ENCODE data around the gene IRS4. TPM values are rescaled to one million over a fixed set of nuclear protein-coding genes. Genes with fewer than 3 reads are reported as not detected.

IRS4 gene
- total and polyA plus RNA-seq, 7 experiments from 2014 or later = not detected

- Histone ChIP-seq H3K9me3 (ENCODE audit: control insufficient read depth in 2 of 3, low read length in 3 of 3) (no peaks in the 10 kb centered on the region), H3K36me3 (ENCODE audit: control insufficient read depth in 2 of 3, insufficient read depth in 3 of 3, low read length in 3 of 3) (no peaks in the 10 kb centered on the region), H3K27me3 (ENCODE audit: control insufficient read depth in 2 of 2, insufficient read depth in 2 of 2, low read length in 2 of 2) (no peaks in the 10 kb centered on the region), H3K27ac (ENCODE audit: low read depth, low read length) (no peak overlapping the region), H3K4me3 (ENCODE audit: low read length) (no peak overlapping the region), H3K4me1 (ENCODE audit: control insufficient read depth in 2 of 2, insufficient read depth in 2 of 2, low read length in 2 of 2) (no peaks in the 10 kb centered on the region)
- no peaks in the 10 kb centered on the region for H3K36me3 Mint-ChIP-seq
- ATAC-seq (no peak), DNase-seq (no peak)
- H3K27ac Mint-ChIP-seq = no peak overlapping the region
- ChIA-PET CTCF (no interaction called here), POLR2A (no interaction called here)
- H3K4me3 Mint-ChIP-seq = no peak overlapping the region
- intact Hi-C loops (cut with micrococcal nuclease) = no loop called here
- no peaks in the 10 kb centered on the region for H3K4me1 Mint-ChIP-seq
- peaks cover 0 to 1% (median 0%) of the 10 kb centered on the region in 11 donors for H3K9me3 Mint-ChIP-seq
- H3K27me3 Mint-ChIP-seq = no peaks in the 10 kb centered on the region
These were observed 31.5 kb downstream of the IRS4 start for GRCh38 chrX:108704839-108705238.

- no peak overlapping the region for H3K4me3 Mint-ChIP-seq
- H3K27ac ChIP-seq (ENCODE audit: low read depth, low read length) = no peak overlapping the region
- H3K27ac Mint-ChIP-seq = no peak overlapping the region
- DNase-seq (no peak), ATAC-seq (no peak)
- ChIA-PET CTCF (no interaction called here), POLR2A (no interaction called here)
- peaks cover 0 to 1% (median 0%) of the 10 kb centered on the region in 7 donors for H3K4me1 Mint-ChIP-seq
- no peak overlapping the region for H3K4me3 ChIP-seq (ENCODE audit: low read length)
- H3K9me3 ChIP-seq (ENCODE audit: control insufficient read depth in 2 of 3, low read length in 3 of 3) = no peaks in the 10 kb centered on the region
- intact Hi-C loops (cut with micrococcal nuclease) = no loop called here
- H3K4me1 ChIP-seq (ENCODE audit: control insufficient read depth in 2 of 2, insufficient read depth in 2 of 2, low read length in 2 of 2) = no peaks in the 10 kb centered on the region
- no peaks in the 10 kb centered on the region for H3K27me3 ChIP-seq (ENCODE audit: control insufficient read depth in 2 of 2, insufficient read depth in 2 of 2, low read length in 2 of 2)
- no peaks in the 10 kb centered on the region for H3K27me3 Mint-ChIP-seq
- no peaks in the 10 kb centered on the region for H3K36me3 ChIP-seq (ENCODE audit: control insufficient read depth in 2 of 3, insufficient read depth in 3 of 3, low read length in 3 of 3)
- no peaks in the 10 kb centered on the region for H3K36me3 Mint-ChIP-seq
- no peaks in the 10 kb centered on the region for H3K9me3 Mint-ChIP-seq
These were observed 33.8 kb downstream of the IRS4 start for GRCh38 chrX:108702530-108702929.

GRCh38 chrX:108701633-108702032 lies 34.7 kb downstream of the IRS4 start:
- no peak for DNase-seq
- H3K4me3 Mint-ChIP-seq = no peak overlapping the region
- H3K4me1 Mint-ChIP-seq = peaks cover 0 to 1% (median 0%) of the 10 kb centered on the region in 7 donors
- POLR2A ChIA-PET = no interaction called here
- no peaks in the 10 kb centered on the region for H3K27me3 ChIP-seq (ENCODE audit: control insufficient read depth in 2 of 2, insufficient read depth in 2 of 2, low read length in 2 of 2)
- H3K9me3 Mint-ChIP-seq = no peaks in the 10 kb centered on the region
- CTCF ChIA-PET = no interaction called here
- H3K27ac Mint-ChIP-seq = no peak overlapping the region
- H3K36me3 ChIP-seq (ENCODE audit: control insufficient read depth in 2 of 3, insufficient read depth in 3 of 3, low read length in 3 of 3) = no peaks in the 10 kb centered on the region
- no peaks in the 10 kb centered on the region for H3K9me3 ChIP-seq (ENCODE audit: control insufficient read depth in 2 of 3, low read length in 3 of 3)
- no peak overlapping the region for H3K27ac ChIP-seq (ENCODE audit: low read depth, low read length)
- no peaks in the 10 kb centered on the region for H3K36me3 Mint-ChIP-seq
- intact Hi-C loops (cut with micrococcal nuclease) = no loop called here
- no peak overlapping the region for H3K4me3 ChIP-seq (ENCODE audit: low read length)
- no peaks in the 10 kb centered on the region for H3K4me1 ChIP-seq (ENCODE audit: control insufficient read depth in 2 of 2, insufficient read depth in 2 of 2, low read length in 2 of 2)
- ATAC-seq = no peak
- H3K27me3 Mint-ChIP-seq = no peaks in the 10 kb centered on the region

GRCh38 chrX:108699368-108699767 lies 37.0 kb downstream of the IRS4 start:
- H3K36me3 Mint-ChIP-seq = no peaks in the 10 kb centered on the region
- intact Hi-C loops (cut with micrococcal nuclease) = no loop called here

GRCh38 chrX:108696690-108697089 lies 39.7 kb downstream of the IRS4 start:
- Mint-ChIP-seq H3K27me3 (no peaks in the 10 kb centered on the region), H3K9me3 (peaks cover 0 to 3% (median 0%) of the 10 kb centered on the region in 11 donors), H3K36me3 (no peaks in the 10 kb centered on the region), H3K27ac (no peak overlapping the region), H3K4me1 (peaks cover 0 to 1% (median 0%) of the 10 kb centered on the region in 7 donors), H3K4me3 (no peak overlapping the region)
- intact Hi-C loops (cut with micrococcal nuclease) = no loop called here
- DNase-seq = no peak
- ChIA-PET CTCF (no interaction called here), POLR2A (no interaction called here)
- no peak overlapping the region for H3K4me3 ChIP-seq (ENCODE audit: low read length)
- no peaks in the 10 kb centered on the region for H3K4me1 ChIP-seq (ENCODE audit: control insufficient read depth in 2 of 2, insufficient read depth in 2 of 2, low read length in 2 of 2)
- H3K27ac ChIP-seq (ENCODE audit: low read depth, low read length) = no peak overlapping the region
- no peaks in the 10 kb centered on the region for H3K27me3 ChIP-seq (ENCODE audit: control insufficient read depth in 2 of 2, insufficient read depth in 2 of 2, low read length in 2 of 2)
- no peaks in the 10 kb centered on the region for H3K9me3 ChIP-seq (ENCODE audit: control insufficient read depth in 2 of 3, low read length in 3 of 3)
- H3K36me3 ChIP-seq (ENCODE audit: control insufficient read depth in 2 of 3, insufficient read depth in 3 of 3, low read length in 3 of 3) = no peaks in the 10 kb centered on the region
- no peak for ATAC-seq

More at GRCh38 chrX:108699368-108699767, 37.0 kb downstream of the IRS4 start:
- H3K4me3 Mint-ChIP-seq = no peak overlapping the region
- H3K27ac Mint-ChIP-seq = no peak overlapping the region
- POLR2A ChIA-PET = no interaction called here
- CTCF ChIA-PET = no interaction called here
- no peaks in the 10 kb centered on the region for H3K9me3 ChIP-seq (ENCODE audit: control insufficient read depth in 2 of 3, low read length in 3 of 3)
- H3K9me3 Mint-ChIP-seq = peaks cover 0 to 3% (median 0%) of the 10 kb centered on the region in 11 donors
- H3K36me3 ChIP-seq (ENCODE audit: control insufficient read depth in 2 of 3, insufficient read depth in 3 of 3, low read length in 3 of 3) = no peaks in the 10 kb centered on the region
- no peaks in the 10 kb centered on the region for H3K27me3 ChIP-seq (ENCODE audit: control insufficient read depth in 2 of 2, insufficient read depth in 2 of 2, low read length in 2 of 2)
- no peak overlapping the region for H3K4me3 ChIP-seq (ENCODE audit: low read length)
- DNase-seq (no peak), ATAC-seq (no peak)
- H3K27ac ChIP-seq (ENCODE audit: low read depth, low read length) = no peak overlapping the region
- peaks cover 0 to 1% (median 0%) of the 10 kb centered on the region in 7 donors for H3K4me1 Mint-ChIP-seq
- no peaks in the 10 kb centered on the region for H3K27me3 Mint-ChIP-seq
- no peaks in the 10 kb centered on the region for H3K4me1 ChIP-seq (ENCODE audit: control insufficient read depth in 2 of 2, insufficient read depth in 2 of 2, low read length in 2 of 2)

Measured in naive thymus-derived CD4-positive, alpha-beta T cell (primary cell).